H1 (cell line): Measurements from ENCODE around the gene PCDHGA1. TPM values are rescaled to one million over a fixed set of nuclear protein-coding genes. Genes with fewer than 3 reads are reported as not detected.

Source experiments
- CTCF ChIA-PET: fragments of 300-600 bp; sonication (Branson Sonifier 250); formaldehyde crosslinking; loops from one replicate; lab custom pipeline; 2021; ENCODE audit not compliant: partially characterized antibody; lab: Charles Lee
- POLR2A ChIA-PET: fragments of 300-600 bp; sonication (Branson Sonifier 250); formaldehyde crosslinking; loops from one replicate; lab custom pipeline; 2021; ENCODE audit warnings: inconsistent platforms; ENCODE audit not compliant: partially characterized antibody; lab: Charles Lee
- DNase-seq, 2 experiments: peaks; one replicate each; pipeline versions ENCODE4 v3.0.0 to v3.0.0-alpha.2; 2010 to 2022; ENCODE audit warnings: low spot score in 2 of 2, low read depth in 1 of 2, mixed read lengths in 1 of 2
- FAIRE-seq: peaks from 2 replicates; lab custom pipeline; 2011; peaks lifted over from hg19 to GRCh38; lab: Jason Lieb, UNC
- H2AFZ ChIP-seq: 2 replicates; pipeline ENCODE4 v1.8.1; 2012; ENCODE audit warnings: low read length, inconsistent platforms
- H2AK5ac ChIP-seq: 2 replicates; pipeline ENCODE4 v1.6.1; 2013; ENCODE audit warnings: low read depth, low read length
- H2BK120ac ChIP-seq: replicated peaks from 2 replicates; pipeline ENCODE3; 2013; ENCODE audit warnings: low read depth, low read length, inconsistent platforms
- H2BK12ac ChIP-seq: 2 replicates; pipeline ENCODE4 v1.6.1; 2013; ENCODE audit warnings: low read depth, low read length
- H2BK15ac ChIP-seq: 2 replicates; pipeline ENCODE4 v1.6.1; 2013; ENCODE audit warnings: low read length
- H2BK20ac ChIP-seq: 2 replicates; pipeline ENCODE4 v1.6.1; 2013; ENCODE audit warnings: low read length
- H2BK5ac ChIP-seq: 2 replicates; pipeline ENCODE4 v1.6.1; 2013; ENCODE audit warnings: low read depth, low read length
- H3K14ac ChIP-seq: 2 replicates; pipeline ENCODE4 v1.6.1; 2013; ENCODE audit warnings: inconsistent platforms; ENCODE audit not compliant: insufficient read length
- H3K18ac ChIP-seq: 2 replicates; pipeline ENCODE4 v1.6.1; 2013; ENCODE audit warnings: low read length; ENCODE audit errors: extremely low read depth
- H3K23ac ChIP-seq: 2 replicates; pipeline ENCODE4 v1.6.1; 2013; ENCODE audit warnings: inconsistent platforms; ENCODE audit not compliant: insufficient read length
- H3K23me2 ChIP-seq: 2 replicates; pipeline ENCODE4 v1.6.1; 2013; ENCODE audit warnings: low read depth, low read length
- H3K27ac ChIP-seq: 2 replicates; pipeline ENCODE4 v1.6.1; 2011; ENCODE audit warnings: low read depth, low read length, inconsistent platforms
- H3K27me3 ChIP-seq, 4 experiments: replicated peaks in 1 of 4; 1 replicate in 1 of 4; 2 replicates in 3 of 4; pipeline versions ENCODE4 v1.6.1 to v1.8.1; 2011 to 2013; ENCODE audit warnings: low read length in 3 of 4, mild to moderate bottlenecking in 3 of 4, inconsistent platforms in 2 of 4, mixed read lengths in 2 of 4, moderate library complexity in 1 of 4; ENCODE audit not compliant: control insufficient read depth in 3 of 4, insufficient read depth in 3 of 4; ENCODE audit errors: extremely low read depth in 1 of 4
- H3K36me3 ChIP-seq, 4 experiments: 2 replicates each; pipeline versions ENCODE4 v1.6.1 to v1.8.1; 2011 to 2013; ENCODE audit warnings: mild to moderate bottlenecking in 4 of 4, low read length in 3 of 4, moderate library complexity in 2 of 4, control low read depth in 1 of 4, inconsistent platforms in 1 of 4; ENCODE audit not compliant: insufficient read depth in 4 of 4, control insufficient read depth in 2 of 4
- H3K4ac ChIP-seq: replicated peaks from 2 replicates; pipeline ENCODE3; 2013; ENCODE audit warnings: low read length, low read depth, mixed read lengths, inconsistent platforms; ENCODE audit not compliant: insufficient read length
- H3K4me1 ChIP-seq, 4 experiments: replicated peaks in 1 of 4; 1 replicate in 1 of 4; 2 replicates in 3 of 4; pipeline versions ENCODE4 v1.6.1 to v1.8.1; 2011 to 2013; ENCODE audit warnings: low read length in 3 of 4, inconsistent platforms in 2 of 4, mixed read lengths in 1 of 4; ENCODE audit not compliant: insufficient read depth in 4 of 4, control insufficient read depth in 3 of 4
- H3K4me2 ChIP-seq, 2 experiments: 2 replicates each; pipeline versions ENCODE4 v1.6.1 to v1.8.1; 2011 to 2013; ENCODE audit warnings: low read depth in 2 of 2, low read length in 2 of 2, control low read depth in 1 of 2, inconsistent platforms in 1 of 2, mild to moderate bottlenecking in 1 of 2; ENCODE audit not compliant: insufficient read depth in 1 of 2
- H3K4me3 ChIP-seq, 4 experiments: fragments of 200-600, 300-600 bp in 1 of 4; sonication (generic), shearing (Covaris generic), sonication (Bioruptor Twin) in 1 of 4; 2 replicates each; pipeline versions ENCODE4 v1.5.1 to v1.8.1; 2011 to 2016; ENCODE audit warnings: low read length in 4 of 4, low read depth in 3 of 4, control low read depth in 2 of 4, inconsistent platforms in 2 of 4, mild to moderate bottlenecking in 2 of 4, mixed read lengths in 1 of 4, moderate library complexity in 1 of 4; ENCODE audit not compliant: insufficient read depth in 2 of 4; ENCODE audit errors: extremely low read depth in 1 of 4
- H3K56ac ChIP-seq: replicated peaks from 2 replicates; pipeline ENCODE3; 2013; ENCODE audit warnings: low read depth, mild to moderate bottlenecking, mixed read lengths, low read length, inconsistent platforms; ENCODE audit not compliant: insufficient read length
- H3K79me1 ChIP-seq: 2 replicates; pipeline ENCODE4 v1.6.1; 2013; ENCODE audit warnings: low read depth, low read length, control low read depth
- H3K79me2 ChIP-seq, 2 experiments: 2 replicates each; pipeline versions ENCODE4 v1.6.1 to v1.8.1; 2012 to 2013; ENCODE audit warnings: low read length in 2 of 2, mild to moderate bottlenecking in 2 of 2, inconsistent platforms in 1 of 2; ENCODE audit not compliant: insufficient read depth in 2 of 2, control insufficient read depth in 1 of 2
- H3K9ac ChIP-seq, 4 experiments: replicated peaks in 1 of 4; 1 replicate in 1 of 4; 2 replicates in 3 of 4; pipeline versions ENCODE4 v1.6.1 to v1.8.1; 2011 to 2013; ENCODE audit warnings: low read depth in 3 of 4, low read length in 3 of 4, control low read depth in 2 of 4, mild to moderate bottlenecking in 2 of 4, moderate library complexity in 2 of 4, inconsistent platforms in 1 of 4; ENCODE audit errors: extremely low read depth in 1 of 4
- H3K9me3 ChIP-seq, 2 experiments: 2 replicates each; pipeline versions ENCODE4 v1.6.1 to v1.8.1; 2012 to 2013; ENCODE audit warnings: mild to moderate bottlenecking in 2 of 2, moderate library complexity in 2 of 2, control low read depth in 1 of 2, inconsistent platforms in 1 of 2, low read depth in 1 of 2, low read length in 1 of 2, mixed read lengths in 1 of 2; ENCODE audit not compliant: insufficient read depth in 2 of 2
- H4K20me1 ChIP-seq, 2 experiments: replicated peaks in 1 of 2; 2 replicates each; pipeline versions ENCODE3 to v1.8.1; 2011 to 2013; ENCODE audit warnings: inconsistent platforms in 2 of 2, low read length in 2 of 2, mild to moderate bottlenecking in 1 of 2; ENCODE audit not compliant: insufficient read depth in 2 of 2, control insufficient read depth in 1 of 2
- H4K5ac ChIP-seq: 2 replicates; pipeline ENCODE4 v1.6.1; 2013; ENCODE audit warnings: low read length, low read depth, mixed read lengths, inconsistent platforms; ENCODE audit not compliant: insufficient read length
- H4K8ac ChIP-seq: 2 replicates; pipeline ENCODE4 v1.8.0; 2013; ENCODE audit warnings: mild to moderate bottlenecking, moderate library complexity, low read length, inconsistent platforms; ENCODE audit not compliant: insufficient read depth; ENCODE audit errors: extremely low read depth
- H4K91ac ChIP-seq: replicated peaks from 2 replicates; pipeline ENCODE3; 2013; ENCODE audit warnings: low read length, mixed read lengths, inconsistent platforms; ENCODE audit not compliant: insufficient read length
- ASH2L ChIP-seq: fragments of 200-600, 300-600 bp; sonication (generic); IDR thresholded peaks from one replicate; pipeline ENCODE4 v1.7.1; 2017; ENCODE audit warnings: low read length
- SIN3A ChIP-seq, 2 experiments: IDR thresholded peaks in 1 of 2; conservative IDR thresholded peaks in 1 of 2; 2 replicates each; pipeline ENCODE4 v1.6.1; 2011 to 2012; ENCODE audit warnings: low read length in 2 of 2, improper control_type of control experiment in 1 of 2, low read depth in 1 of 2, mild to moderate bottlenecking in 1 of 2
- WGBS, 2 experiments: shearing (Covaris generic) in 1 of 2; methylation state at CpG; one replicate each; pipeline versions ENCODE4 v1.1.6 to v1.1.7; 2013 to 2015; ENCODE audit warnings: low lambda C conversion rate in 2 of 2, mixed read lengths in 2 of 2, inconsistent platforms in 1 of 2, low coverage in 1 of 2, missing lambda C conversion rate in 1 of 2; ENCODE audit not compliant: insufficient replicate concordance in 2 of 2, insufficient coverage in 1 of 2, insufficient read length in 1 of 2; ENCODE audit errors: extremely low coverage in 1 of 2, missing lambda C conversion rate in 1 of 2; 5-methylcytosine and 5-hydroxymethylcytosine counted together
- polyA plus RNA-seq, 7 experiments: library from polyadenylated mRNA; depleted of rRNA in 3 of 7; stranded (reverse) in 5 of 7; unstranded in 2 of 7; fragments of >200 nt in 5 of 7; fragments of 200-250 nt in 2 of 7; gene quantifications; 1 replicate in 5 of 7; 2 replicates in 1 of 7; 4 replicates in 1 of 7; pipeline versions ENCODE4 v1.2.1 to v1.2.3, GENCODE V29; 2011 to 2013; ENCODE audit warnings: missing spikeins in 2 of 7, mixed read lengths in 2 of 7
- total RNA-seq: library from RNA; stranded (reverse); fragmentation: NEBNext Ultra II Directional; extraction: Animal tissue kit (Norgen Biotek cat#: 25700); gene quantifications from 2 replicates; pipeline ENCODE4 v1.2.1, GENCODE V29; 2021
- TF ChIP-seq, protein P1 (sequence below): IDR thresholded peaks from 2 replicates; pipeline ENCODE4 v1.6.1; 2012; ENCODE audit warnings: inconsistent platforms

The PCDHGA1 gene
- total and polyA plus RNA-seq, 2 of the 8 experiments (the other 6 are each of a cell fraction or from before 2014, with no cell fraction given), result 0.57 to 0.89 TPM

DNA sequence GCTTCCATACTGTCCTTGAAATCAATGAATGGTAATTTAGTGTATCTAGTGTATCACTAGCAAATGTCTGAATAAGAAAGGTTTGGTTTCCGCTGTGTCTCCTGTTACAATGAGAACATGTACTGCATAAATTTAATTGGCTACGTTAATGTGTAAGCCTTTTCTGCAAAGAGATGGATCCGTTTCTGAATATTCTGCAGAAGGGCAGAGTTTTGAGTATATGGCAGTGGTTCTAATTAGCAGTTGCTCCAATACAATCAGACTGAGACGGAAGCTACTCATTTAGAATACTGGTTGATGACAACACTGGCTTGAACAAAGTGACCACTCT is 154.0 kb downstream of the PCDHGA1 start:
- peak overlapping the region; percentile 56 to 78 (median 69); a peak in 5 of 8 replicates for H3K4me3 ChIP-seq
- H3K4ac ChIP-seq, result no peak overlapping the region
- H3K4me2 ChIP-seq, result peak overlapping the region; percentile 98
- no peak overlapping the region for H3K18ac ChIP-seq
- H2BK12ac ChIP-seq, result no peak overlapping the region
- peaks cover 5 to 20% (median 12%) of the 10 kb centered on the region in 4 experiments for H3K4me1 ChIP-seq
- WGBS, 2 experiments, result 8% methylated on average over 4 of the region's 4 CpGs; no CpG with 5 or more reads in 1 of the 2 experiments
- H2AK5ac ChIP-seq, result no peak overlapping the region
- no peak overlapping the region for H2BK5ac ChIP-seq
- H3K79me1 ChIP-seq, result no peaks in the 10 kb centered on the region; the same call in 1 of the 2 replicates
- H2BK20ac ChIP-seq, result no peak overlapping the region
- H3K27me3 ChIP-seq, result peaks cover 7 to 19% (median 16%) of the 10 kb centered on the region in 4 experiments
- no peak overlapping the region for H4K91ac ChIP-seq
- peaks cover 11 to 16% of the 10 kb centered on the region in 2 experiments for H4K20me1 ChIP-seq
- H3K79me2 ChIP-seq, result peaks cover 0 to 3% of the 10 kb centered on the region in 2 experiments; a peak in 1 of 4 replicates
- CTCF ChIA-PET, result interaction anchor here (0.6 to 14.3 kb wide), 17 partner anchors 7 to 645 kb away, joined by 3 to 164 read pairs (median 7); partner anchors contain the start of genes PCDHB9, PCDHGA10, PCDHGA11 and PCDHGB1
- no peaks in the 10 kb centered on the region for H3K36me3 ChIP-seq
- peak overlapping the region; percentile 5; the same call in 1 of the 2 replicates for H3K27ac ChIP-seq
- H3K14ac ChIP-seq, result no peak overlapping the region
- peaks cover 11% of the 10 kb centered on the region for H3K23me2 ChIP-seq
- H3K56ac ChIP-seq, result no peak overlapping the region
- DNase-seq (no peak), FAIRE-seq (peak; percentile 63)
- no peak overlapping the region for H3K9ac ChIP-seq
- POLR2A ChIA-PET, result interaction anchor here (0.9 to 3.5 kb wide), 5 partner anchors 10 to 31 kb away, joined by 4 to 25 read pairs (median 6); no protein-coding TSS in a partner anchor
- H4K8ac ChIP-seq, result no peak overlapping the region
- peak overlapping the region; percentile 51 for H4K5ac ChIP-seq
- no peaks in the 10 kb centered on the region for H3K9me3 ChIP-seq
- no peak overlapping the region for H2BK120ac ChIP-seq
- H2AFZ ChIP-seq, result no peak overlapping the region
- TF ChIP-seq SIN3A (conservative IDR thresholded peaks at IDR 0.05 in 1 of 2, IDR thresholded peaks at IDR 0.05 in 1 of 2; ENCODE audit: low read depth in 1 of 2, low read length in 2 of 2), result no peak
- TF ChIP-seq ASH2L, result peak; percentile 64
- TF ChIP-seq, protein P1, sequence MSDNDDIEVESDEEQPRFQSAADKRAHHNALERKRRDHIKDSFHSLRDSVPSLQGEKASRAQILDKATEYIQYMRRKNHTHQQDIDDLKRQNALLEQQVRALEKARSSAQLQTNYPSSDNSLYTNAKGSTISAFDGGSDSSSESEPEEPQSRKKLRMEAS, result no peak
- H2BK15ac ChIP-seq, result no peak overlapping the region
- no peak overlapping the region for H3K23ac ChIP-seq
